HEK293 (cell line): ENCODE measurements around the gene P2RY2.
A peak's percentile ranks its signal among the peaks of the same experiment; 100 is the strongest.

Source experiments
- CTCF ChIA-PET: fragments of 350-600 bp; formaldehyde crosslinking; extraction: SDS; loops from one replicate; lab custom pipeline; 2021; ENCODE audit warnings: antibody characterized with exemption; lab: Yijun Ruan, JAX
- POLR2A ChIA-PET: fragments of 300-600 bp; formaldehyde crosslinking; extraction: SDS; loops from one replicate; lab custom pipeline; 2020; ENCODE audit warnings: antibody characterized with exemption, inconsistent platforms; lab: Yijun Ruan, JAX
- H3K27ac ChIP-seq: fragments of 200-500 bp; sonication (Bioruptor generic); 2 replicates; pipeline ENCODE4 v1.5.1; 2014; ENCODE audit warnings: low read depth, low read length, control low read depth, inconsistent platforms; ENCODE audit errors: extremely low read depth
- H3K36me3 ChIP-seq, 2 experiments: fragments of 200-500 bp in 1 of 2; sonication (Bioruptor generic) in 1 of 2; 1 replicate in 1 of 2; 2 replicates in 1 of 2; pipeline ENCODE4 v1.5.1; 2014 to 2017; ENCODE audit warnings: inconsistent platforms in 2 of 2, low read length in 2 of 2; ENCODE audit not compliant: control insufficient read depth in 2 of 2, insufficient read depth in 1 of 2
- H3K4me1 ChIP-seq: fragments of 200-500 bp; sonication (Bioruptor generic); 2 replicates; pipeline ENCODE4 v1.5.1; 2014; ENCODE audit warnings: mild to moderate bottlenecking, low read length, inconsistent platforms; ENCODE audit not compliant: control insufficient read depth, insufficient read depth
- H3K4me3 ChIP-seq: 2 replicates; pipeline ENCODE4 v1.5.1; 2011; ENCODE audit warnings: low read depth, mild to moderate bottlenecking, control low read depth, low read length, moderate library complexity
- H3K9me3 ChIP-seq: fragments of 200-500 bp; sonication (Bioruptor generic); 2 replicates; pipeline ENCODE4 v1.5.1; 2014; ENCODE audit warnings: low read depth, low read length, inconsistent platforms; ENCODE audit not compliant: control insufficient read depth, insufficient read depth
- TCF7L2 ChIP-seq: IDR thresholded peaks from 2 replicates; pipeline ENCODE4 v1.6.1; 2011; ENCODE audit warnings: low read depth, mild to moderate bottlenecking, inconsistent platforms, low read length, moderate library complexity, borderline replicate concordance
- ZNF473 ChIP-seq: fragments of 450-650 bp; formaldehyde crosslinking; IDR thresholded peaks from 2 replicates; pipeline ENCODE4 v1.5.1; 2017; ENCODE audit warnings: missing biosample characterization, missing genetic modification characterization
- ZNF561 ChIP-seq: fragments of 450-650 bp; IDR thresholded peaks from 2 replicates; pipeline ENCODE4 v1.5.1; 2018; ENCODE audit warnings: missing biosample characterization, missing genetic modification characterization, borderline replicate concordance
- ZNF670 ChIP-seq: fragments of 450-650 bp; formaldehyde crosslinking; IDR thresholded peaks from 2 replicates; pipeline ENCODE4 v1.5.1; 2016; ENCODE audit warnings: missing biosample characterization, missing genetic modification characterization, low read depth
- TF ChIP-seq, protein P1 (sequence below): fragments of 450-650 bp; formaldehyde crosslinking; IDR thresholded peaks from 2 replicates; pipeline ENCODE4 v1.5.1; 2016; ENCODE audit warnings: missing biosample characterization, missing genetic modification characterization
- TF ChIP-seq, protein P2 (sequence below): fragments of 450-650 bp; formaldehyde crosslinking; IDR thresholded peaks from 2 replicates; pipeline ENCODE4 v1.5.1; 2016; ENCODE audit warnings: missing biosample characterization, missing genetic modification characterization, borderline replicate concordance
- TF ChIP-seq, protein P3 (sequence below): fragments of 450-650 bp; formaldehyde crosslinking; IDR thresholded peaks from 2 replicates; pipeline ENCODE4 v1.5.1; 2016; ENCODE audit warnings: missing biosample characterization, missing genetic modification characterization
- TF ChIP-seq, protein P4 (sequence below): fragments of 450-650 bp; formaldehyde crosslinking; IDR thresholded peaks from 2 replicates; pipeline ENCODE4 v1.5.1; 2016; ENCODE audit warnings: missing biosample characterization, missing genetic modification characterization
- TF ChIP-seq, protein P5 (sequence below): fragments of 450-650 bp; formaldehyde crosslinking; IDR thresholded peaks from 2 replicates; pipeline ENCODE4 v1.5.1; 2016; ENCODE audit warnings: missing biosample characterization, missing genetic modification characterization
- TF ChIP-seq, protein P6 (sequence below): fragments of 450-650 bp; formaldehyde crosslinking; IDR thresholded peaks from 2 replicates; pipeline ENCODE4 v1.5.1; 2016; ENCODE audit warnings: missing biosample characterization, missing genetic modification characterization

The P2RY2 gene

DNA sequence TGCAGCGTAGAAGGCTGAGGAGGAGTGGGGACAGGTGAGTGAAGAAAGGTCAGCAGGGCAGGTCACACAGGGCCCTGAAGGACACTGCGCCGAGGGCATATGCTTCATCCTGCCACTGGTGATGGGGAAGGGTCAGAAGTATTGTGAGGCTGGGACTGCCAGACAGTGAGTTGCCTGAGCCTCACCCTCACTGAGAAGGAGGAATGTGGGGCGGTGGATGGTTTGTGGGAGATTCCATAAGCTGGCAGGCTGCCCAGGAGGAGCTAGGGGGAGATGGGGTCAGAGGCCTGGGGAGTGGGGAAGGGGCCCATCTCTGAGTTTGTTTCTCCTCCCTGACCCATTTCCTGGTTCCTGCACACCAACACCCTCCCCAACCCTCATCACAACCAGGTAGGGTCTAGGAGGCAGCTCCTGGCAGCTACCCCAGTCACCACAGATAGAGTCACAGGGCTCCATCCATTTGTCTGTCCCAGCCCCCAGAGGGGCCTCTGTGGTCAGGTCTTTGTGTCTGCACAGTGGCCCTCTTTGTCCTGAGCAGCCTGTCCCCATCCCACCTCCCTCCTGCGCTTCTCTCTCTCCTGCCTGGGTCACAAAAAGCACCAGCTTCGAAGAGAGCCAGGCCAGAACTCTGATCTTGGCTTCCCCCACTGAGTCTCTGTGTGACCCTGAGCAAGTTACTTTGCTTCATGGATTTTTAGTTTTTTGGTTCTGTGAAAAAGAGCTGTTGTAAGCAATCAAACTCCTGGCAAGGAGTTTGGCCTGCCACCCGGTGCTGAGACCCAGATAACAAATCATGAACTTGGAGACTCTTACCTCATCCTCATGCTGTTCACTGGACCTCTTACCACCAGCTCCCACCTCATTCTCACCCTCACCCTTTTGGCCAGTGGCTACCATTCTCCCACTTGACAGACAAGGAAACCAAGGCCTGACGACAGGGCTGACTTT lies 4.6 kb upstream of the P2RY2 start:
- no peaks in the 10 kb centered on the region for H3K4me1 ChIP-seq
- H3K36me3 ChIP-seq, result no peaks in the 10 kb centered on the region
- ChIA-PET POLR2A (no interaction called here), CTCF (interaction anchor here (0.7 to 1.5 kb wide), 4 partner anchors 13 to 468 kb away, joined by 3 read pairs; no protein-coding TSS in a partner anchor)
- no peak overlapping the region for H3K27ac ChIP-seq
- H3K9me3 ChIP-seq, result no peaks in the 10 kb centered on the region
- TF ChIP-seq, protein P1, sequence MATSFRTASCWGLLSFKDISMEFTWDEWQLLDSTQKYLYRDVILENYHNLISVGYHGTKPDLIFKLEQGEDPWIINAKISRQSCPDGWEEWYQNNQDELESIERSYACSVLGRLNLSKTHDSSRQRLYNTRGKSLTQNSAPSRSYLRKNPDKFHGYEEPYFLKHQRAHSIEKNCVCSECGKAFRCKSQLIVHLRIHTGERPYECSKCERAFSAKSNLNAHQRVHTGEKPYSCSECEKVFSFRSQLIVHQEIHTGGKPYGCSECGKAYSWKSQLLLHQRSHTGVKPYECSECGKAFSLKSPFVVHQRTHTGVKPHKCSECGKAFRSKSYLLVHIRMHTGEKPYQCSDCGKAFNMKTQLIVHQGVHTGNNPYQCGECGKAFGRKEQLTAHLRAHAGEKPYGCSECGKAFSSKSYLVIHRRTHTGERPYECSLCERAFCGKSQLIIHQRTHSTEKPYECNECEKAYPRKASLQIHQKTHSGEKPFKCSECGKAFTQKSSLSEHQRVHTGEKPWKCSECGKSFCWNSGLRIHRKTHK, result no peak
- no peak for TF ChIP-seq ZNF561 (tag by site-specific recombination)
- TF ChIP-seq, protein P2, sequence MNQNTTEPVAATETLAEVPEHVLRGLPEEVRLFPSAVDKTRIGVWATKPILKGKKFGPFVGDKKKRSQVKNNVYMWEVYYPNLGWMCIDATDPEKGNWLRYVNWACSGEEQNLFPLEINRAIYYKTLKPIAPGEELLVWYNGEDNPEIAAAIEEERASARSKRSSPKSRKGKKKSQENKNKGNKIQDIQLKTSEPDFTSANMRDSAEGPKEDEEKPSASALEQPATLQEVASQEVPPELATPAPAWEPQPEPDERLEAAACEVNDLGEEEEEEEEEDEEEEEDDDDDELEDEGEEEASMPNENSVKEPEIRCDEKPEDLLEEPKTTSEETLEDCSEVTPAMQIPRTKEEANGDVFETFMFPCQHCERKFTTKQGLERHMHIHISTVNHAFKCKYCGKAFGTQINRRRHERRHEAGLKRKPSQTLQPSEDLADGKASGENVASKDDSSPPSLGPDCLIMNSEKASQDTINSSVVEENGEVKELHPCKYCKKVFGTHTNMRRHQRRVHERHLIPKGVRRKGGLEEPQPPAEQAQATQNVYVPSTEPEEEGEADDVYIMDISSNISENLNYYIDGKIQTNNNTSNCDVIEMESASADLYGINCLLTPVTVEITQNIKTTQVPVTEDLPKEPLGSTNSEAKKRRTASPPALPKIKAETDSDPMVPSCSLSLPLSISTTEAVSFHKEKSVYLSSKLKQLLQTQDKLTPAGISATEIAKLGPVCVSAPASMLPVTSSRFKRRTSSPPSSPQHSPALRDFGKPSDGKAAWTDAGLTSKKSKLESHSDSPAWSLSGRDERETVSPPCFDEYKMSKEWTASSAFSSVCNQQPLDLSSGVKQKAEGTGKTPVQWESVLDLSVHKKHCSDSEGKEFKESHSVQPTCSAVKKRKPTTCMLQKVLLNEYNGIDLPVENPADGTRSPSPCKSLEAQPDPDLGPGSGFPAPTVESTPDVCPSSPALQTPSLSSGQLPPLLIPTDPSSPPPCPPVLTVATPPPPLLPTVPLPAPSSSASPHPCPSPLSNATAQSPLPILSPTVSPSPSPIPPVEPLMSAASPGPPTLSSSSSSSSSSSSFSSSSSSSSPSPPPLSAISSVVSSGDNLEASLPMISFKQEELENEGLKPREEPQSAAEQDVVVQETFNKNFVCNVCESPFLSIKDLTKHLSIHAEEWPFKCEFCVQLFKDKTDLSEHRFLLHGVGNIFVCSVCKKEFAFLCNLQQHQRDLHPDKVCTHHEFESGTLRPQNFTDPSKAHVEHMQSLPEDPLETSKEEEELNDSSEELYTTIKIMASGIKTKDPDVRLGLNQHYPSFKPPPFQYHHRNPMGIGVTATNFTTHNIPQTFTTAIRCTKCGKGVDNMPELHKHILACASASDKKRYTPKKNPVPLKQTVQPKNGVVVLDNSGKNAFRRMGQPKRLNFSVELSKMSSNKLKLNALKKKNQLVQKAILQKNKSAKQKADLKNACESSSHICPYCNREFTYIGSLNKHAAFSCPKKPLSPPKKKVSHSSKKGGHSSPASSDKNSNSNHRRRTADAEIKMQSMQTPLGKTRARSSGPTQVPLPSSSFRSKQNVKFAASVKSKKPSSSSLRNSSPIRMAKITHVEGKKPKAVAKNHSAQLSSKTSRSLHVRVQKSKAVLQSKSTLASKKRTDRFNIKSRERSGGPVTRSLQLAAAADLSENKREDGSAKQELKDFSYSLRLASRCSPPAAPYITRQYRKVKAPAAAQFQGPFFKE, result no peak
- TF ChIP-seq, protein P3, sequence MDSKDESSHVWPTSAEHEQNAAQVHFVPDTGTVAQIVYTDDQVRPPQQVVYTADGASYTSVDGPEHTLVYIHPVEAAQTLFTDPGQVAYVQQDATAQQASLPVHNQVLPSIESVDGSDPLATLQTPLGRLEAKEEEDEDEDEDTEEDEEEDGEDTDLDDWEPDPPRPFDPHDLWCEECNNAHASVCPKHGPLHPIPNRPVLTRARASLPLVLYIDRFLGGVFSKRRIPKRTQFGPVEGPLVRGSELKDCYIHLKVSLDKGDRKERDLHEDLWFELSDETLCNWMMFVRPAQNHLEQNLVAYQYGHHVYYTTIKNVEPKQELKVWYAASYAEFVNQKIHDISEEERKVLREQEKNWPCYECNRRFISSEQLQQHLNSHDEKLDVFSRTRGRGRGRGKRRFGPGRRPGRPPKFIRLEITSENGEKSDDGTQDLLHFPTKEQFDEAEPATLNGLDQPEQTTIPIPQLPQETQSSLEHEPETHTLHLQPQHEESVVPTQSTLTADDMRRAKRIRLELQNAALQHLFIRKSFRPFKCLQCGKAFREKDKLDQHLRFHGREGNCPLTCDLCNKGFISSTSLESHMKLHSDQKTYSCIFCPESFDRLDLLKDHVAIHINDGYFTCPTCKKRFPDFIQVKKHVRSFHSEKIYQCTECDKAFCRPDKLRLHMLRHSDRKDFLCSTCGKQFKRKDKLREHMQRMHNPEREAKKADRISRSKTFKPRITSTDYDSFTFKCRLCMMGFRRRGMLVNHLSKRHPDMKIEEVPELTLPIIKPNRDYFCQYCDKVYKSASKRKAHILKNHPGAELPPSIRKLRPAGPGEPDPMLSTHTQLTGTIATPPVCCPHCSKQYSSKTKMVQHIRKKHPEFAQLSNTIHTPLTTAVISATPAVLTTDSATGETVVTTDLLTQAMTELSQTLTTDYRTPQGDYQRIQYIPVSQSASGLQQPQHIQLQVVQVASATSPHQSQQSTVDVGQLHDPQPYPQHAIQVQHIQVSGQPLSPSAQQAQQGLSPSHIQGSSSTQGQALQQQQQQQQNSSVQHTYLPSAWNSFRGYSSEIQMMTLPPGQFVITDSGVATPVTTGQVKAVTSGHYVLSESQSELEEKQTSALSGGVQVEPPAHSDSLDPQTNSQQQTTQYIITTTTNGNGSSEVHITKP (tag by site-specific recombination), result 0 out of 2 replicates have a peak, but pooled peaks have one; percentile 13
- no peak for TF ChIP-seq TCF7L2
- H3K4me3 ChIP-seq, result no peak overlapping the region

DNA sequence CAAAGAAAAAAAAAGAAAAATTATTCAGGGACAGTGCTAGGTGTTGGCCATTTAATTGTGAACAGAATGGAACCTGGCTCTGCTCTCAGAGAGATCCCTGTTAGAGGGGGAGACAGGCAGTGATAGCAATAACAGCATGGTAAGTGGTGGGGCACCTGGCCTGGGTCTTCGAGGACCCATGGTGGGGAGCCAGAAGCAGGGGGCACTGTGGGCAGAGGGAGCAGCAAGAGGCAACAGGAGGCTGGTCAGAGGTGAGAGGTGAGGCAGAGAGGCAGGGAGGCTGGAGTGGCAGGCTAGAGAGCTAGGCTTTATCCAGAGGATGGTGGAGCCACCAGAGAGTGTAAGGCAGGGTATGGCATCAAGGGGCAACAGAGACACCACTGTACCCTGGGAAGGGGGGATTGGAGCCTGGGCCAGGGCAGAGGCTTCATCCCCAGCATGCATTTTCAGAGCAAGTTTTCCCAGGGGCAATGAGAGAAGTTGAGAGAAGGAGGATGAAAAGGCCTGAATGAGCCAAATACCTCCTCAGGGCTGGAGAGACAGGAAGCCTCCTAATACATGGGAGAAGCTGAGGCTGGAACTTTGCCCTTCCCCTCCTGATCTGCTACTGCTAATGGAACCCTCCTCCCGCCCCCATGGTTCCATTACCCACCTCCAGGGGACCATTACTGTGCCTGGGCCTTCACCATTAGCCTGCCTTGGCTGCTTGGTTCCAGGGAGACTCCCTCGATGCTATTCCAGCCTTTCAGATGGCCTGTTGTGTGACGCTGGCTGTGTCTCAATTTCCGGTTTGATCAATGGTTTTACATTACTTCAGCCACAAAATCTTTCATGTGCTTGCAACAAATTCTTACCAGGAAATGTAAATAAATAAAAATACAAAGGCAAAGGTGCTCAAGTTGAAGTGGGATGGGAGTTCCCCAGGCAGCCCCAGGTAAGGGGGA lies 2.6 kb upstream of the P2RY2 start:
- Histone ChIP-seq H3K4me1 (no peaks in the 10 kb centered on the region), H3K27ac (no peak overlapping the region), H3K4me3 (no peak overlapping the region), H3K36me3 (no peaks in the 10 kb centered on the region), H3K9me3 (no peaks in the 10 kb centered on the region)
- TF ChIP-seq ZNF473 (tag by site-specific recombination) (no peak), ZNF670 (no peak)
- TF ChIP-seq, protein P3 (tag by site-specific recombination), result peak; percentile 66
- TF ChIP-seq, protein P4, sequence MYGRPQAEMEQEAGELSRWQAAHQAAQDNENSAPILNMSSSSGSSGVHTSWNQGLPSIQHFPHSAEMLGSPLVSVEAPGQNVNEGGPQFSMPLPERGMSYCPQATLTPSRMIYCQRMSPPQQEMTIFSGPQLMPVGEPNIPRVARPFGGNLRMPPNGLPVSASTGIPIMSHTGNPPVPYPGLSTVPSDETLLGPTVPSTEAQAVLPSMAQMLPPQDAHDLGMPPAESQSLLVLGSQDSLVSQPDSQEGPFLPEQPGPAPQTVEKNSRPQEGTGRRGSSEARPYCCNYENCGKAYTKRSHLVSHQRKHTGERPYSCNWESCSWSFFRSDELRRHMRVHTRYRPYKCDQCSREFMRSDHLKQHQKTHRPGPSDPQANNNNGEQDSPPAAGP (tag by site-specific recombination), result no peak
- TF ChIP-seq, protein P5, sequence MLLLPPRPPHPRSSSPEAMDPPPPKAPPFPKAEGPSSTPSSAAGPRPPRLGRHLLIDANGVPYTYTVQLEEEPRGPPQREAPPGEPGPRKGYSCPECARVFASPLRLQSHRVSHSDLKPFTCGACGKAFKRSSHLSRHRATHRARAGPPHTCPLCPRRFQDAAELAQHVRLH, result no peak
- TF ChIP-seq, protein P6, sequence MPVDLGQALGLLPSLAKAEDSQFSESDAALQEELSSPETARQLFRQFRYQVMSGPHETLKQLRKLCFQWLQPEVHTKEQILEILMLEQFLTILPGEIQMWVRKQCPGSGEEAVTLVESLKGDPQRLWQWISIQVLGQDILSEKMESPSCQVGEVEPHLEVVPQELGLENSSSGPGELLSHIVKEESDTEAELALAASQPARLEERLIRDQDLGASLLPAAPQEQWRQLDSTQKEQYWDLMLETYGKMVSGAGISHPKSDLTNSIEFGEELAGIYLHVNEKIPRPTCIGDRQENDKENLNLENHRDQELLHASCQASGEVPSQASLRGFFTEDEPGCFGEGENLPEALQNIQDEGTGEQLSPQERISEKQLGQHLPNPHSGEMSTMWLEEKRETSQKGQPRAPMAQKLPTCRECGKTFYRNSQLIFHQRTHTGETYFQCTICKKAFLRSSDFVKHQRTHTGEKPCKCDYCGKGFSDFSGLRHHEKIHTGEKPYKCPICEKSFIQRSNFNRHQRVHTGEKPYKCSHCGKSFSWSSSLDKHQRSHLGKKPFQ (tag by site-specific recombination), result no peak
- ChIA-PET CTCF (interaction anchor here (0.6 to 1.5 kb wide), 2 partner anchors 80 to 781 kb away, joined by 3 to 4 read pairs; partner anchors contain the start of gene CLPB), POLR2A (no interaction called here)
